BJ (cell line): ENCODE measurements around the gene SERPINE1. TPM values are rescaled to one million over a fixed set of nuclear protein-coding genes. Genes with fewer than 3 reads are reported as not detected.

Source experiments
- CTCF ChIA-PET: fragments of 350-600 bp; formaldehyde crosslinking; extraction: SDS; loops from one replicate; lab custom pipeline; 2021; ENCODE audit warnings: antibody characterized with exemption, inconsistent platforms; lab: Yijun Ruan, JAX
- POLR2A ChIA-PET: fragments of 300-600 bp; sonication (Branson Sonifier 250); formaldehyde crosslinking; extraction: SDS; loops from one replicate; lab custom pipeline; 2021; ENCODE audit warnings: antibody characterized with exemption; lab: Charles Lee
- DNase-seq: peaks from one replicate; pipeline ENCODE4 v3.0.0-alpha.2; 2011; ENCODE audit warnings: low read depth
- H3K27me3 ChIP-seq: 2 replicates; pipeline ENCODE4 v1.6.0; 2011; ENCODE audit warnings: low read length; ENCODE audit not compliant: control insufficient read depth, insufficient read depth
- H3K36me3 ChIP-seq: 2 replicates; pipeline ENCODE4 v1.5.1; 2011; ENCODE audit warnings: low read length; ENCODE audit not compliant: control insufficient read depth, insufficient read depth
- H3K4me3 ChIP-seq: 2 replicates; pipeline ENCODE4 v1.5.1; 2011; ENCODE audit warnings: low read depth, mild to moderate bottlenecking, control low read depth, low read length
- polyA plus RNA-seq: library from polyadenylated mRNA; depleted of rRNA; stranded (reverse); fragments of >200 nt; gene quantifications from 2 replicates; pipeline ENCODE4 v1.2.3, GENCODE V29; 2011
- TF ChIP-seq, protein P1 (sequence below): IDR thresholded peaks from 2 replicates; pipeline ENCODE4 v1.5.1; 2011; ENCODE audit warnings: low read depth, mild to moderate bottlenecking, control low read depth, inconsistent platforms, low read length, moderate library complexity; ENCODE audit not compliant: insufficient read depth

SERPINE1 gene
- polyA plus RNA-seq, 1 experiment = 1,433 TPM

DNA sequence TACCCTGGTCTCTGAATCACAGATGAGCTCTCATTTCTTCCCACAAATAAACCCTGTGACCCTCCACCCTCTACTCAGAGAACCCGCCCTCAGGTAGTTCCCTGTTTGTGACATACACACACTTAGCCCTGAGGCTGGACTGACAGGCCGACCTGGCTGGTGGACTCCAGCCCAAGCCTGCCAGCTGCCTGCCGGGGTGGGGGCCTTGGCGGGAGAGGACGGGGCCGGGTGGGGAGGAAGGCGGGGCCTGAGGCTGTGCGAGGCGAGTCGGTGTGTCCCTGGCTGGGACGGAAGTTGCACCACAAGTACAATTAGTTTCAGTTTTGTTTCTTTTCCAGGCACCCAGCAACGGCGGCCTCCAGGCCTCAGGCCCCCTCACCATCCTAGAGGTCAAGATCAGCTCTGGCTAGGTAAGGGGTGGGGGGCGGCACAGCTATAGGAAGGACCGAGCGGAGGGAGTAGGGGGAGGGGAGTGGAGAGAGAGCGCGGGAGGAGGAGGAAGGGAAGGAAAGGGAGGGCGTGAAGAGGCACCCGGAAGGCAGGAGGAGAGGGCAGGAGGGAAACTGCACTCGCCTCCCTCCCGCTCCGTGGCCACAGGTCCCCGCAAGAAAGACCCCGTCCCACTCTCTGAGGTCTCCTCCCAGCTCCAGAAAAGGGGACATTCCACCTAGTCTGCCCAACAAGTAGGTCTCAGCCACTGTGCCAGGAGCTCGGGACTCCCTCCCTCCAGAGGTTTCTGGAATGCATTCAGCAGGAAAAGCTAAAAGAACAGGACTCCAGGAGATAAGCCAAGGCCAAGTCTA, 41.5 kb upstream of the SERPINE1 start, which contains the start of gene TRIM56:
Gene TRIM56 (plus strand): TSS at position 320 of the 803 bp plus-strand sequence. CDS start 1,832 bp downstream, outside the sequence.
- peak; percentile 27 for DNase-seq
- Histone ChIP-seq H3K36me3 (peaks cover 30% of the 10 kb centered on the region), H3K27me3 (no peaks in the 10 kb centered on the region), H3K4me3 (peak within 1 kb of the TSS; percentile 95)
- ChIA-PET POLR2A (interaction anchor here (0.6 to 1.4 kb wide), 4 partner anchors 37 to 88 kb away, joined by 3 to 5 read pairs (median 3); no protein-coding TSS in a partner anchor), CTCF (interaction anchor here (0.6 to 4.2 kb wide), 13 partner anchors 8 to 191 kb away, joined by 3 to 16 read pairs (median 5); partner anchors contain the start of genes ACHE and SERPINE1)
- TF ChIP-seq, protein P1, sequence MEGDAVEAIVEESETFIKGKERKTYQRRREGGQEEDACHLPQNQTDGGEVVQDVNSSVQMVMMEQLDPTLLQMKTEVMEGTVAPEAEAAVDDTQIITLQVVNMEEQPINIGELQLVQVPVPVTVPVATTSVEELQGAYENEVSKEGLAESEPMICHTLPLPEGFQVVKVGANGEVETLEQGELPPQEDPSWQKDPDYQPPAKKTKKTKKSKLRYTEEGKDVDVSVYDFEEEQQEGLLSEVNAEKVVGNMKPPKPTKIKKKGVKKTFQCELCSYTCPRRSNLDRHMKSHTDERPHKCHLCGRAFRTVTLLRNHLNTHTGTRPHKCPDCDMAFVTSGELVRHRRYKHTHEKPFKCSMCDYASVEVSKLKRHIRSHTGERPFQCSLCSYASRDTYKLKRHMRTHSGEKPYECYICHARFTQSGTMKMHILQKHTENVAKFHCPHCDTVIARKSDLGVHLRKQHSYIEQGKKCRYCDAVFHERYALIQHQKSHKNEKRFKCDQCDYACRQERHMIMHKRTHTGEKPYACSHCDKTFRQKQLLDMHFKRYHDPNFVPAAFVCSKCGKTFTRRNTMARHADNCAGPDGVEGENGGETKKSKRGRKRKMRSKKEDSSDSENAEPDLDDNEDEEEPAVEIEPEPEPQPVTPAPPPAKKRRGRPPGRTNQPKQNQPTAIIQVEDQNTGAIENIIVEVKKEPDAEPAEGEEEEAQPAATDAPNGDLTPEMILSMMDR = no peak

DNA sequence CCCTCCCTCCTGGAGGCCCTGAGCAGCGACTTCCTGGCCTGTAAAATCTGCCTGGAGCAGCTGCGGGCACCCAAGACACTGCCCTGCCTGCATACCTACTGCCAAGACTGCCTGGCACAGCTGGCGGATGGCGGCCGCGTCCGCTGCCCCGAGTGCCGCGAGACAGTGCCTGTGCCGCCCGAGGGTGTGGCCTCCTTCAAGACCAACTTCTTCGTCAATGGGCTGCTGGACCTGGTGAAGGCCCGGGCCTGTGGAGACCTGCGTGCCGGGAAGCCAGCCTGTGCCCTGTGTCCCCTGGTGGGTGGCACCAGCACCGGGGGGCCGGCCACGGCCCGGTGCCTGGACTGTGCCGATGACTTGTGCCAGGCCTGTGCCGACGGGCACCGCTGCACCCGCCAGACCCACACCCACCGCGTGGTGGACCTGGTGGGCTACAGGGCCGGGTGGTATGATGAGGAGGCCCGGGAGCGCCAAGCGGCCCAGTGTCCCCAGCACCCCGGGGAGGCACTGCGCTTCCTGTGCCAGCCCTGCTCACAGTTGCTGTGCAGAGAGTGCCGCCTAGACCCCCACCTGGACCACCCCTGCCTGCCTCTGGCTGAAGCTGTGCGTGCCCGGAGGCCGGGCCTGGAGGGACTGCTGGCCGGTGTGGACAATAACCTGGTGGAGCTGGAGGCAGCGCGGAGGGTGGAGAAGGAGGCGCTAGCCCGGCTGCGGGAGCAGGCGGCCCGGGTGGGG, 39.4 kb upstream of the SERPINE1 start:
- TF ChIP-seq, protein P1 = no peak
- ChIA-PET POLR2A (interaction anchor here (0.6 kb wide), 1 partner anchor 34 kb away, joined by 5 read pairs; no protein-coding TSS in a partner anchor), CTCF (interaction anchor here (0.5 to 2.7 kb wide), 5 partner anchors 8 to 87 kb away, joined by 3 to 9 read pairs (median 3); no protein-coding TSS in a partner anchor)
- H3K4me3 ChIP-seq = no peak overlapping the region
- DNase-seq = no peak
- H3K36me3 ChIP-seq = peaks cover 30% of the 10 kb centered on the region
- H3K27me3 ChIP-seq = no peaks in the 10 kb centered on the region

DNA sequence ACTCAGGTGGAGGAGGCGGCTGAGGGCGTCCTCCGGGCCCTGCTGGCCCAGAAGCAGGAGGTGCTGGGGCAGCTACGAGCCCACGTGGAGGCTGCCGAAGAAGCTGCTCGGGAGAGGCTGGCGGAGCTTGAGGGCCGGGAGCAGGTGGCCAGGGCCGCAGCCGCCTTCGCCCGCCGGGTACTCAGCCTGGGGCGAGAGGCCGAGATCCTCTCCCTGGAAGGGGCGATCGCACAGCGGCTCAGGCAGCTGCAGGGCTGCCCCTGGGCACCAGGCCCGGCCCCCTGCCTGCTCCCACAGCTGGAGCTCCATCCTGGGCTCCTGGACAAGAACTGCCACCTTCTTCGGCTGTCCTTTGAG, 38.9 kb upstream of the SERPINE1 start:
- TF ChIP-seq, protein P1 = no peak
- DNase-seq = no peak
- Histone ChIP-seq H3K36me3 (peaks cover 30% of the 10 kb centered on the region), H3K27me3 (no peaks in the 10 kb centered on the region), H3K4me3 (no peak overlapping the region)
- POLR2A ChIA-PET = no interaction called here
- CTCF ChIA-PET = interaction anchor here (1.8 kb wide), 1 partner anchor 11 kb away, joined by 7 read pairs; no protein-coding TSS in a partner anchor

DNA sequence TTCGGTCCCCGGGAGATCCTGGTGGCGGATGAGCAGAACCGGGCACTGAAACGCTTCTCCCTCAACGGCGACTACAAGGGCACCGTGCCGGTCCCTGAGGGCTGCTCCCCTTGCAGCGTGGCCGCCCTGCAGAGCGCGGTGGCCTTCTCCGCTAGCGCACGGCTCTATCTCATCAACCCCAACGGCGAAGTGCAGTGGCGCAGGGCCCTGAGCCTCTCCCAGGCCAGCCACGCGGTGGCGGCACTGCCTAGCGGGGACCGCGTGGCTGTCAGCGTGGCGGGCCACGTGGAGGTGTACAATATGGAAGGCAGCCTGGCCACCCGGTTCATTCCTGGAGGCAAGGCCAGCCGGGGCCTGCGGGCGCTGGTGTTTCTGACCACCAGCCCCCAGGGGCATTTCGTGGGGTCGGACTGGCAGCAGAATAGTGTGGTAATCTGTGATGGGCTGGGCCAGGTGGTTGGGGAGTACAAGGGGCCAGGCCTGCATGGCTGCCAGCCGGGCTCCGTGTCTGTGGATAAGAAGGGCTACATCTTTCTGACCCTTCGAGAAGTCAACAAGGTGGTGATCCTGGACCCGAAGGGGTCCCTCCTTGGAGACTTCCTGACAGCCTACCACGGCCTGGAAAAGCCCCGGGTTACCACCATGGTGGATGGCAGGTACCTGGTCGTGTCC, 37.9 kb upstream of the SERPINE1 start:
- ChIA-PET CTCF (no interaction called here), POLR2A (no interaction called here)
- H3K4me3 ChIP-seq = no peak overlapping the region
- DNase-seq = no peak
- H3K36me3 ChIP-seq = peaks cover 30% of the 10 kb centered on the region
- TF ChIP-seq, protein P1 = no peak
- H3K27me3 ChIP-seq = no peaks in the 10 kb centered on the region
